Measurements from ENCODE around the gene OASL. TPM values are rescaled to one million over a fixed set of nuclear protein-coding genes. Genes with fewer than 3 reads are reported as not detected.

Gene OASL
- total and polyA plus RNA-seq, 10 donors: 1.9 to 4.8 (median 3.4) TPM

DNA sequence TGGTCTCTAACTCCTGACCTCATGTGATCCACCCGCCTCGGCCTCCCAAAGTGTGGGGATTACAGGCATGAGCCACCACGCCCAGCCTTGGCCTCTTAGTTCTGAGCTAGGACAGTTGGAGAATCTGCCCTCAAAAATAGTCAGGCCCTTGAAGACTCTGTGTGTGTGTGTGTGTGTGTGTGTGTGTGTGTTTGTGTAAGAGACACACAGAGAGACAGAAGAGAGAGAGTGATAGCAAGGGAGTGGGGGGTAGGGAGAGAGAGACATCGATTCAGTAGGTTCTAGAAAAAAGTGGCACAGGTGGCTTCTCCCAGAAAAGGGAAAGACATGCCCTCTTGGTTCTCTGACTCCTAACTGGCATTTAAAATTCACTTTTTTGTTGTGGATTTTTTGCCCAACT is 55.3 kb downstream of the OASL start:
- no peak for TF ChIP-seq POLR2A (IDR thresholded peaks at IDR 0.05)
- TF ChIP-seq POLR2AphosphoS5 (IDR thresholded peaks at IDR 0.05): no peak
- TF ChIP-seq, protein P1, sequence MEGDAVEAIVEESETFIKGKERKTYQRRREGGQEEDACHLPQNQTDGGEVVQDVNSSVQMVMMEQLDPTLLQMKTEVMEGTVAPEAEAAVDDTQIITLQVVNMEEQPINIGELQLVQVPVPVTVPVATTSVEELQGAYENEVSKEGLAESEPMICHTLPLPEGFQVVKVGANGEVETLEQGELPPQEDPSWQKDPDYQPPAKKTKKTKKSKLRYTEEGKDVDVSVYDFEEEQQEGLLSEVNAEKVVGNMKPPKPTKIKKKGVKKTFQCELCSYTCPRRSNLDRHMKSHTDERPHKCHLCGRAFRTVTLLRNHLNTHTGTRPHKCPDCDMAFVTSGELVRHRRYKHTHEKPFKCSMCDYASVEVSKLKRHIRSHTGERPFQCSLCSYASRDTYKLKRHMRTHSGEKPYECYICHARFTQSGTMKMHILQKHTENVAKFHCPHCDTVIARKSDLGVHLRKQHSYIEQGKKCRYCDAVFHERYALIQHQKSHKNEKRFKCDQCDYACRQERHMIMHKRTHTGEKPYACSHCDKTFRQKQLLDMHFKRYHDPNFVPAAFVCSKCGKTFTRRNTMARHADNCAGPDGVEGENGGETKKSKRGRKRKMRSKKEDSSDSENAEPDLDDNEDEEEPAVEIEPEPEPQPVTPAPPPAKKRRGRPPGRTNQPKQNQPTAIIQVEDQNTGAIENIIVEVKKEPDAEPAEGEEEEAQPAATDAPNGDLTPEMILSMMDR (IDR thresholded peaks at IDR 0.05 in 8 of 11, conservative IDR thresholded peaks at IDR 0.05 in 3 of 11): no peak
- intact Hi-C loops (cut with DNase I; ENCODE audit: low total_unique reads): no loop called here
- 83 to 90% (median 87%) methylated on average over 4 of the region's 4 CpGs for WGBS, 5 donors

GRCh38 chr12:120982659-120983058 is 56.4 kb downstream of the OASL start:
- peaks cover 0 to 12% (median 0%) of the 10 kb centered on the region in 7 donors for H3K27me3 ChIP-seq (replicated peaks in 1 of 7)
- WGBS, 5 donors: 77 to 88% (median 83%) methylated on average over 7 of the region's 7 CpGs
- TF ChIP-seq, protein P1 (IDR thresholded peaks at IDR 0.05 in 8 of 11, conservative IDR thresholded peaks at IDR 0.05 in 3 of 11): no peak
- TF ChIP-seq POLR2AphosphoS5 (IDR thresholded peaks at IDR 0.05) (no peak), POLR2A (IDR thresholded peaks at IDR 0.05) (no peak)
- no peaks in the 10 kb centered on the region for H3K9me3 ChIP-seq
- DNase-seq: no peak
- H3K4me3 ChIP-seq: no peak overlapping the region
- no peaks in the 10 kb centered on the region for H3K36me3 ChIP-seq
- intact Hi-C loops (cut with DNase I; ENCODE audit: low total_unique reads): no loop called here
- H3K27ac ChIP-seq: no peak overlapping the region
- H3K4me1 ChIP-seq: no peaks in the 10 kb centered on the region

More for the DNA sequence above, 55.3 kb downstream of the OASL start:
- DNase-seq: no peak
- H3K9me3 ChIP-seq: no peaks in the 10 kb centered on the region
- H3K27me3 ChIP-seq (replicated peaks in 1 of 7): peaks cover 0 to 12% (median 0%) of the 10 kb centered on the region in 7 donors
- H3K27ac ChIP-seq: no peak overlapping the region
- no peak overlapping the region for H3K4me3 ChIP-seq
- no peaks in the 10 kb centered on the region for H3K4me1 ChIP-seq
- no peaks in the 10 kb centered on the region for H3K36me3 ChIP-seq

GRCh38 chr12:120981407-120981941 is 57.6 kb downstream of the OASL start:
- Histone ChIP-seq H3K27ac (no peak overlapping the region), H3K36me3 (no peaks in the 10 kb centered on the region), H3K9me3 (no peaks in the 10 kb centered on the region), H3K4me3 (no peak overlapping the region), H3K4me1 (no peaks in the 10 kb centered on the region), H3K27me3 (replicated peaks in 1 of 7) (peaks cover 0 to 12% (median 0%) of the 10 kb centered on the region in 7 donors)
- 68 to 83% (median 75%) methylated on average over 6 of the region's 6 CpGs for WGBS, 5 donors
- intact Hi-C loops (cut with DNase I; ENCODE audit: low total_unique reads): no loop called here
- no peak for TF ChIP-seq POLR2A (IDR thresholded peaks at IDR 0.05)
- no peak for TF ChIP-seq POLR2AphosphoS5 (IDR thresholded peaks at IDR 0.05)
- TF ChIP-seq, protein P1 (IDR thresholded peaks at IDR 0.05 in 8 of 11, conservative IDR thresholded peaks at IDR 0.05 in 3 of 11): no peak
- DNase-seq: no peak

- H3K4me1 ChIP-seq: no peaks in the 10 kb centered on the region
- WGBS, 5 donors: 82 to 90% (median 86%) methylated on average over 13 of the region's 13 CpGs
- intact Hi-C loops (cut with DNase I; ENCODE audit: low total_unique reads): no loop called here
- no peaks in the 10 kb centered on the region for H3K36me3 ChIP-seq
- no peak overlapping the region for H3K27ac ChIP-seq
- H3K9me3 ChIP-seq: no peaks in the 10 kb centered on the region
- H3K27me3 ChIP-seq (replicated peaks in 1 of 7): peaks cover 0 to 12% (median 0%) of the 10 kb centered on the region in 7 donors
- DNase-seq: no peak
- no peak overlapping the region for H3K4me3 ChIP-seq
- TF ChIP-seq POLR2A (IDR thresholded peaks at IDR 0.05): no peak
- TF ChIP-seq POLR2AphosphoS5 (IDR thresholded peaks at IDR 0.05): no peak
- TF ChIP-seq, protein P1 (IDR thresholded peaks at IDR 0.05 in 8 of 11, conservative IDR thresholded peaks at IDR 0.05 in 3 of 11): no peak
These were observed 58.2 kb downstream of the OASL start for GRCh38 chr12:120980800-120981368.

Data from spleen (tissue), 11 donors.